Activated T-cell treated with anti-CD3 and anti-CD28 coated beads for 4 hours (primary cell): ENCODE results near the gene GALR2.

ENCODE experiments used
- DNase-seq: peaks from one replicate; pipeline ENCODE4 v3.0.0-alpha.2; 2020

The GALR2 gene

DNA sequence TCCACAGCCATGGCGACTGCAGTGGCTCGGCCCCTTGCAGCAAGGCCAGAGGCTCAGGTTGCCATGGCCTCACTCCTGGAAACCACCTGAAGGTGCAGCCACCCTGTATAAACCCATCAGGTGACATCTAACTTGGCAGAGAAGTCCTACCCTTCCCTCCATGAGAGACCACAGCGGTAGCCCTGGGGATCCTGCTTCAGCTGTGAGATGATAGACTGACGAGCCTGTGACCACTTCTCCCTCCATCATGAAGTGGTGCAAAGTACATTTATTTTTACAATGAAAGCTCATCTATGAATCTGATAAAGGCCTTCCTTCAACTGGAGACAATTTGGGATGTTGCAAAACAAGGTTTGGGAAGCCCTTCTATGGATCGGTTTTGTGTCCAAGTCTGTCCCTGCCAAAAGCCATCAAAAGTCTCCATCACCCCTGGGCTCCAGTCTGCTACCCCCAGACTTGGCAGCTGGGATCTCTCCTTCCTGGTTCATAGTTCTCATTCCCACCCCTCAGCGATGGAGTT lies 6.2 kb downstream of the GALR2 start:
- DNase-seq, result no peak

DNA sequence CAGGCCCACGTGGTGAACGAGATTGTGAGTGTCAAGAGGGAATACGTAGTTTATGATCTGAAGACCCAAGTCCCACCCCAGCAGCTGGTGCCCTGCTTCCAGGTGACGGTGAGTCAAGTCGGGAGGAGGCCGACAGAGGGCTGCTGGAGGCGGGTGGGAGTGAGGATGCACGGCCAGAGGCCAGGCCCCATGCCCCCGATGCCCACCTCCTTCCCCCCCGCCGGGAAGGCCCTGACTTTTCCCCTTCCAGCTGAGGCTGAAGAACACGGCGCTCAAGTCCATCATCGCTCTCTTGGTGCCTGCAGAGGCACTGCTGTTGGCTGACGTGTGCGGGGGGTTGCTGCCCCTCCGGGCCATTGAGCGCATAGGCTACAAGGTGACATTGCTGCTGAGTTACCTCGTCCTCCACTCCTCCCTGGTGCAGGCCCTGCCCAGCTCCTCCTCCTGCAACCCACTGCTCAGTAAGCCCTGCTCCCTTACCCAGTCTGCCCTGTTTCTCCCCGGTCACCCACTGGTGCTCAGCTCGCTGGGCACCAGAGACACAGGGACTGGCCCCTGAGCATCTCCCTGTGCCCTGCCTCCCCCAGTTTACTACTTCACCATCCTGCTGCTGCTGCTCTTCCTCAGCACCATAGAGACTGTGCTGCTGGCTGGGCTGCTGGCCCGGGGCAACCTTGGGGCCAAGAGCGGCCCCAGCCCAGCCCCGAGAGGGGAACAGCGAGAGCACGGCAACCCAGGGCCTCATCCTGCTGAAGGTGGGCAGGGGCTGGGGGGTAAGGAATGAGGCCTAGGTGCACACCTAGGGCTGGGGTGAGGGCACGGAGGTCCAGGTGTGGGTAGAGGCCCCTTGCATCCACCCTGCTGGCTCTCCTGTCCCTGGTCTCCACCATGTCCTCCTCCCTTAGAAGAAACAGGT lies 7.0 kb downstream of the GALR2 start:
- DNase-seq, result no peak

DNA sequence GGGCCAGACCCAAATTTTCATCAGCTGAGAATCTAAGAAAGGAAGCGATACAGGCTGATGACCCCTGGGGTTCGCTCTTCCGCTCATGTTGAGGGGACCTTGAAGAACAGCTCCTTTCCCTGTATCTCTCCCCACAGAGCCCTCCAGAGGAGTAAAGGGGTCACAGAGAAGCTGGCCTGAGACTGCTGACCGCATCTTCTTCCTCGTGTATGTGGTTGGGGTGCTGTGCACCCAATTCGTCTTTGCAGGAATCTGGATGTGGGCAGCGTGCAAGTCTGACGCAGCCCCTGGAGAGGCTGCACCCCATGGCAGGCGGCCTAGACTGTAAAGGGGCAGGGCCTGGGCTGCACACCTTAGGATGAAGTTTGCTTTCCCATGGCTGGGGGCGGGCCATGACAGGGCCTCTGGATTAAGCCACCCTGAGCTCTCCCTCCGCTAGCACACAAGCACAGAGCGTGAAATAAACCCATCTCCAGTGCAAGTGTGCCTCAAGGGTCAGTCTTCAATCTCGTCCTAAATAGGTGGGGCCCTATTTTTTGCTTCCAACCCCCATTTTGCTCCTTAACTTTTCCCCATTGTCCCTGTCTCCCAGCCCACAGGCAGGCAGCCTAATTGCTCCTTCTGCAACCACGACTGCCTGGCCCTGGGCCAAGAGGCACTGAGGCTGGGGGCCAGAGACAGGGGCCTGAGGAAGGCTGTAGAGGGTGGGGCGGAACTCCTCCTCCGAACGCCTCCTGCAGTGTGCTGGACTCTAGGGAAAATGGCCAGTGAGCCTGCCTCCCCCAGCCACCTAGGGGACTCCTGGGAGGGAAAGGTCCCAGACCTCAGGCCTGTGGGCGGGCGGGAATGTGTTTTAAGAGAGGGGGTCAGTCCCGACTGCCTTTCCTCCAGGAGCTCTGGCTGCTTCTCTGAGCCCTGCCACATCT lies 8.0 kb downstream of the GALR2 start:
- DNase-seq, result no peak

DNA sequence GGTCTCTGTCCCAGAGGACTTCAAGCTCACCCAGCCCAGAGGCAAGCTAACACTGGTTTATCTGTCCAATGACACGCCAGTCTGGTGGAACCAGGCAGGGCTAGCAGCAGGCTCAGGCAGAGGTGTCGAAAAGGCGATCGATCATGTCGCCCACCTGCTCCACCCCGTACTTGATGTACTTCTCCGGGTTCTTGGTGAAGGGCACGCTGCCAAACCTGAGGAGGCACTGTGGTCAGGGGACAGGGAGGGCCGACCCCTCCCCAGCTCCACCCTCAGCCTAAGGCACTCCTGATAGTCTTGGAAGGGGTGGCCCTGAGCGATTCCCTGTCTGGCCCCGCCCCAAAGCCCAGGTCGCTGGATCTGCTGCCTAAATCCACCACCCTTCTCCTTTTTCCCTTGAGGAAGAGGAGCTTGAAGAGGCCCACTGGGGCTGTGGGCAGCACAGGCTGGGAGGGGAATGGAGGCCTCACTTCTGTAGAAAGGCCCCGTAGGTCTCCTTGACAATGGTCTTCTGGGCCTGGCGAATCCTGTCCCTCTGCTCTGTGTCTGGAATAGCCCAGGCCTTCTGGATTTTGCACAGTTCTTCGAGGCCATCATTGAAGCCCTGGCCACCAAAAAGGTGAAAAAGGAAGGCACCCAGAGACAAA lies 9.1 kb downstream of the GALR2 start:
- DNase-seq, result no peak

DNA sequence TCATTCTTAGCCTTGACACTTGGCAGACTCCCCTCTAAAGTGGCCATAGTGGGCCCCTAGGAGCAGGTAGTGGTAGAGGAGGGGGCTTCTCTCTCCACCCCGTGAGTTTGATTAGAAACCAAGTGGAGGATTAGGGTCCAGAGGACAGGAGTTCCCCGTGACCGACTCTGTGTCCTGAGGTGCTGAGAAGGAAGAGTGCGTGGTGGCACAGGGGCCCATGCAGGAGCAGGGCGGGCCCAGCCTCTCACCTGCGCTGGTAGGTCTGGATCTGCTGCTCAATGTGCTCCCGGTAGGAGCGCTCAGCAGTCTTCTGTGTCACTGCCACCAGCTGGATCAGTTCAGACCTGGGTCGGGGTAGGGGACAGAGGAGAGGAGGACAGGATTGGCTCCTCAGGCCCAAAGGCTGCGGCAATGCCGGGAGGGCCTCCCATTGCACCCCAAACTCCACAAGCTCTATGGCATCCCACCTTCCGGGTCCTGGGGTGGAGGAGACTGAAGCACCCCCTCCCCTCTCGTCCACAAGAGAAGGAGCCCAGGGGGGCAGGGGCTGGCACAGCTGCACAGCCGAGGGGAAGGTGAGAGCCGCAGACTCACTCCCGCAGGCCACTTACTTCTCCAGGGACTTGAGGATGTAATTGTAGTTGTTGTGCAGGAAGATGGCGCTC lies 10.6 kb downstream of the GALR2 start:
- no peak for DNase-seq

DNA sequence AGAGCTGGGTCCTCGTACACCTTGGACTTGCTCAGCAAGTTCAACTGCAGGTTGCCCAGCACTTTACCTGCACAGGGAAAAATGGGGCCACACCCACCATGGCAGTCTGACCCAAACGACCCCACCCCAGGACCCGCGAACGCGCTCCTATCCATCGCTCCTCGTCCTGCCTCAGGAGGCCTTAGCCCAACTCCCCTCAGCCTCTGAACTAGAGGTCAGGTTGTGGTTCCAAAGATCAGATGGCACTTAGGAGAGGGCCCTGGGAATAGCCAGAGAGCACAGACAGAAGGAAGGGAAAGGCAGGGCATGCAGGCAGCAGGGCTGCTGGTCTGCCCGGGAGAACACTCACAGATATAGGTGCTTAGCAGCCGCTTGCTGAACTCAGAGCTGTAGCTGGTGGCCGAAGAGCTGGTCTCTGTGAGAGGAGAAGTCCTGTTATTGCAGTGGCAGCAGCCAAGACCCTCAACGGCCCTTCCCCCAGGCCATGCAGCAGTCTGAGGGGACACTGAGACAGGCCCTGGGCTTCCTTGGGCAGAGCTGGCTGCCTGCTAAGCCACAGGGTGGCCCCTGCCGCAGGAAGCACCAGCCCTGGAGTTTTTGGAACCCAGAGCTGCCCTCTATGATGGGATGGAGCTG lies 11.3 kb downstream of the GALR2 start:
- no peak for DNase-seq

DNA sequence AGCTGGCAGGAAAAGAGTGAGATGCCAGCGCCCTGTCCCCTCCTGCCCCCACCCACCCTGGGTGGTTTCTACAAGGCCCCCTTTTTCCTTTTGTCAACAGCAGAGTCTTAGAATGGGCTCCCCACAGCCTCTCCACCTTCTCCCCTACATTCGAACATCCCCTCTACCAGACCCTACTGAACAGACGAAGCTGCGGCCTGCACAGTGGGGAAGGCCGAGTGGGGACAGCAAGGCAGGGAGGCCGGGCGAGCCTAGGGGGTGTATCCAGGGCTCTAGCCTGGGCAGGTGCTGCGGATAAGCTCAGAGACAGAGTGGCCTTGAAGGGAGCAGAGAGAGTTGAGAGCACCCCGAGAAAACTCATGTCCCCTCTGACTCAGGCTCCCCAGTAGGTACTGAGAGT lies 11.8 kb downstream of the GALR2 start:
- no peak for DNase-seq

DNA sequence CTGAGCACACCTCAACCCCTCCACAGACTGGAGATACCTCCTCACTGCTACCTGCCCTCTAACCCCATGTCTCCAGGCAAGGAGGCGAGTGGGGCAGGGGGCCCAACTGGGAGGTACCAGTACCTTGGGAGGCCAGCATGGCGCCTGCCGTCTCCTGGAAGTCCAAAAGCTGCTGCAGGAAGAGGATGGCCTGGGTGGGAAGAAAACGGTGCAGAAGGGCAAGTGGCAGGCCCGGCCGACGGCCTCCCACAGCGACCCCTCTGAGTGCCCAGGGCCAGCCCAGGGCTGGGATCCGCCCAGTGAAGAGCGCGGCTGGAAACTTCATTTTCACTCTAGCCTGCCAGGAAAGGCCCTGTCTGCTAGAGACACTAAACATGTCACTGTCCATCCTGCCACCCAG lies 12.9 kb downstream of the GALR2 start:
- DNase-seq, result no peak

DNA sequence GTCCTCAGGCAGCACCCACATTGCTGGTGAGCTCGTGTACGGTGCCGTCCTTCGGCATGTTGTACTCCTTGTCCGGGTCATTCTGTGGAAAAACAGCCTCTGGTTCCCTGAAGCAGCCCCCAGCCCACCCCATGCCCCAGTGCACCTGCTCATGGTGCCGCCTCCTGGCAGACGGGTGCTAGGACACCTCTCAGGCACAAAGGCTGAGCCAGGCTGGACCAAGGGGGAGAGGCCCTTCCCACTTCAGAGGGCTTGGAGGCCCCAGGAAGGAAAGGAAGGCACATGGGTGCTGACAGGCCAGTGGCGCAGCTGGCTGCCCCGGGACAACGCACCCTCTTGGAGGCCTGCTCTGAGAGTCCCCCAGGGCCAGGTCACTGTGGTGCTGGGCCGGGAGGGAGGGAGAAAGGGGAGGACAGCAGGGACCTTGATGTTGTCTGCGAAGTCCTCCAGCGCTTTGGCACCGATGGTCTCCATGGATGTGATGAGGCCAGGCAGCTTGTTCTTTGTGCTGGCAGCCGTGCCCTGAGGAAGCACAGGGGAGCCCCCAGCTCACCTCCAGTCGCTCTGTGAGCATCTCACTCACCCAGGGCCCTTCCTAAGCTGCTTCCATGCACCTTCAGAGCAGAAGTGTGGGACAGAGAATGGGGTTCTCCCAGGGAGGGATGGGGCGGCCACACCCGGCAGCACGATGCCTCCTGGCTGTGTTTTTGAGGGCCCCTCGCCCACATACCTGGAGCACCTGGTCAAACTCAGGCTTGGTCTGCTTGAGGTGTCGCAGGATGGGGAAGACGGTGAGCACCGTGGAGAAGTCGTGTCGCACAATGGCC lies 13.7 kb downstream of the GALR2 start:
- DNase-seq, result no peak

DNA sequence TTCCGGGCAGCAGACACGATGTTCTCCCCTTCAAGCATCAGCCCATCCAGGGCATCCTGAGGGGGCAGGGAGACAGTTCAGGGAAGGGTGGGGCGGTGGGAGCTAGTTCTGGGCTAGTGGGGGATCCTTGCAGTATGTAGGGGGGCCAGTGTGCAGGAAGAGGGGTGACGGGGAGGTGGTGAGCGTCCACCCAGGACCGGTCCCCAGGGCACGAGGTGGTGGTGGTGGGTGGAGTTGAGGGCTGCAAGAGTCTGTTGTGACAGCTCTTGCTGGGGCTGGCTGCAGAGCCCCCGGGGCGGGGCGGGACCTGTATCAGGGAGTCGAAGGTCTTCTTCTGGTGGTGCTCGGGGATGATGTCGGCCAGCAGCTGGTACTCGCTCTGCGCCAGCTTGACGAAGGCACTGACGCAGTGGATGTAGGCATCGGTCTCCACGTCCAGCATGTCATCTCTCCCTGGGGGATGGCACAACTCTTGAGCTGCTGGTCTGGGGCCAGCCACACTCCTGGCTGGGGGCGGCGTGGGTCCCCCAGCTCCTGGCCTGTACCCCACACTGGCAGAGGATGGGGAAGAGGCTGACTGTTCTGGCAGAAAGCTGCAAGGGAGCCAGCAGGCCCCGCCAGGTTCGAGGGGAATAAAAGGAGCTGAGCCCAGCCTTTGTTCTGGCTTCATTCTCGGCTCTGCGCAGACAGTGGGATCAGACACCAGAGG lies 14.4 kb downstream of the GALR2 start:
- no peak for DNase-seq

DNA sequence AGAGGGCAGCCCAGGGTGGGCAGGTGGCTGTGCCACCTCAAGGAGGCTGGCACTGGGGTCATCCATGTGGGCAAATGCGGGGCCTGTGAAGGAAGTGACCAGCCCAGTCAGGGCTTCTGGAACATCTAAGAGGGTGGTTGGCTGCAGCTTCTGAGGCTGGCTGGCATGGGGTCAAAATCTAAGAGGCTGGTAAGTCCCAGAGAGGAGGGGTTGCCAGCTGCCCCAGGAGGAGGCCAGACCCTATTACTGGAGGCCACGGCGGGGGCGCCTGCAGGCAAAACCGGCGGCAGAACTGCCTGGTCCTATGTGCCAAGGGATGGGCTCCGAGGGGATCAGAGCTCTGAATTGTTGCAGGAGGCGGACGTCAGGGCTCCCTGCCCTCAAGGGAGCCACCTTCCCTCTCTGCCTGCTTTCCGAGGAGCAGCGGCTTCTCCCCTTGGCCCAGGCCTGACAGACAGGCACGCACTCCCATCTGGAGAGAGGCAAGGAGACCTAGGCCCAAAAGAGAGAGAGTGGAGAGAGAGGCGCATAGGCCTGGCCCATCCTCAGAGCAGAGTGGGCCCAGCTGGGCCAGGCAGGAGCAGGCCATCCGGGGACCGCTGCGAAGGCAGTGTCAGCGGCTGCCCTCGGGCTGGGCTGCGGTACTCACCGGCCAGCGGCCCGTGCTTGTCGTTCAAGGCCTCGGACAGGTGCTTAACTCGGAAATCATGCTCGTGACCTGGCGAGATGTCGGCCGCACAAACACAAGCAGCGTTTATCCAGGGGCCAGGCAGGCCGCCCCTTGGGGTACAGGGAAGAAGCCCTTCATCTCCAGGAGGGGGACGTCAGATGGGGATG lies 15.3 kb downstream of the GALR2 start:
- DNase-seq, result no peak

DNA sequence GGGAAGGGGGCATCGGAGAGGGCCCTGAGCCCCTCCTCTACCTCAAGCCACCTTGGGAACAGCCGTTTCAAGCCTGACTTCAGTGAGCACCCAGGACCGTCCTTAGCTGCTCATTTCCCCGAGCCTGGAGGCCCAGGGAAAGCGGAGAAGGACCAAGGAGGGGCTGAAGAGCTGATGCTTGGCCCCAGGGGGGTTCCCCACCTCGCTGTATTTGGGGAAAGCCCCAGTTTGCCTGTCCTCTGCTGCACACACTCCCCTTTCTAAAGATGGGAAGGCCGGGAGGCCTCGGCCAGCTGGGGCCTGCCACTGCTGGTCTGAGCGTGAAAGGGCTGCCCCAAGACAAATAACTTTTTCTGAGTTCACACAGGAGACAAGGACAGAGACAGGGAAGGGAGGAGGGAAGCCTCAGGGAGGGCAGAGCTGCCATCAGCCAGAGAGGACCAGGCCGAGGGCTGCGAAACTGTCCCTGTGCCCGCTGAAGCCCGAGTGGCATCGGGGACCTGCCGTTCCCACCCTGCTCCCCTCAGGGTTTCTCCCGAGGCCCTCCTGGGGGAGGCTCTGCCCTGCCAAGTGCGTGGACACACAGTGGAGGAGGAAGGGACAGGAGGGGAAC lies 16.0 kb downstream of the GALR2 start:
- DNase-seq, result no peak

DNA sequence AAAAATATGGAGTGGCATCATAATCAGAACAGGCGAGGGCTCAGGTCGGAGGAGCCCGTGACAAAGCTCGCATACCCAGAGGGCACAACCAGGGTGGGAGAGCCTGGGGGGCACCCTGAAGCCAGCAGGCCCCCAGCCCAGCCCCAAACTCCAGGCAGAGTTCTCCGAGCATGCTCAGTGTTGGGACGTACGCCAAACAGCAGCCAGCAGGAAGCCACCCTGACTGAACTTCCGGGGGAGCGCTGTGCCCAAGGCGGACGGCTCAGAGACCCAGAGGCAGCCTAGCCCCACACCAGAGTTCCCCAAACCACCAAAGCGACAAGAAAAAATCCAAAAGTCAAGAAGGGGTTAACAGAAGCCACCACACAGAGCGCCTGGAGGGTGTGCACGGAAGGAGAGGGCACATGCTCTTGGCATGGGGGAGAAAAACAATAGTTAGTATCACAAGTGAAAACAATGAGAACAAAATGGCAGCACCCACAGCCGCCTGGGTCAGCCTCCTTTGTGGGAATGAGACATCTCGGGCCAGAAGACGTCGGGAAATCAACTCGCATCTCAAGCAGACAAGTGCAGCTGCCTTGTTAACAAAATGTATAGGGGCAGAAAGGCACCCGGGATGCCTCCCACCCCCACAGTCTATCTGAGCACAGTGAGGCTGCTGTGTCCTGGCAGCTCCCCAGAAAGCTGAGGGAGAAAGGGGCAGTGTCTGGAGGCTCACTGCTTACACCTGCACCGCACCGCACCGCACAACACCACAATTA lies 17.1 kb downstream of the GALR2 start:
- no peak for DNase-seq

DNA sequence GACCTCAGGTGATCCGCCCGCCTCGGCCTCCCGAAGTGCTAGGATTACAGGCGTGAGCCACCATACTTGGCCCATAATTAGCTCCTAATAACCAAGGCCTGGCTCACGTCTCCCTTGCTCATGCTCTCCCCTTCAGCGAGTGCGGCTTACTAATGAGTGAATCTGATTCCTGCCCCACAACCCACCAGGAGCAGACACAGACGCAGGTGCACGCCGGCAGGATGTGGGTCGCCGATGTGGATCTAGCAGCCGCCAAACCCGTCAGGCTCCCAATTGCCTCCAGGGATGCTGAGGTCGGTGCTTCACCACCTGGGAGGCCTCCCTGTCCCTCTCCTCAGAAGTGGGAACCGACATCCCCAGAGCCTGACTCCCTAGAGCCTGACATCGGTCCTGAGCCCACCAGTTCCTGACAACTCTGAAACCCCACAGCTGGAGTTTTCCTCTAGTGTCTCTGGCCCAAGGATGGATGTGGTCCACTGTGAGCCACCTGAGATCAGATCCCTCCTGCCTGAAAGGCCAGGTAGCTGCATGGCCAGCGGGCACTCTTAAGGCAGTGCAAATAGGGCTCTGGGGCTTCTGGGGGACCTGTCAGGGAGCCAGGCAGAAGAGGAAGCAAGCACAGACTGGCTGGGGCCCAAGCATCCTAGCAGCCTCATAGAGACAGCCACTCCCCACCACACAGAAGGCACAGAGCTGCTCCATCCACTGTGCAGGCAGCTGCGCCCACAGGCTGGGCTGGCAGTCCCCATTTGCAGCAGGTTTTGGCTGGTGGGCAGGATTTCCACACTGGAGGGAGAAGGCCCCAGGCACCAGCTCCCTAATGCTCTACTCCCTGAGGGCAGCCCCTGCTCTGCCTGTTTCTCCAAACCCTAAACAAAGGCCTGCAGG lies 18.2 kb downstream of the GALR2 start:
- no peak for DNase-seq

DNA sequence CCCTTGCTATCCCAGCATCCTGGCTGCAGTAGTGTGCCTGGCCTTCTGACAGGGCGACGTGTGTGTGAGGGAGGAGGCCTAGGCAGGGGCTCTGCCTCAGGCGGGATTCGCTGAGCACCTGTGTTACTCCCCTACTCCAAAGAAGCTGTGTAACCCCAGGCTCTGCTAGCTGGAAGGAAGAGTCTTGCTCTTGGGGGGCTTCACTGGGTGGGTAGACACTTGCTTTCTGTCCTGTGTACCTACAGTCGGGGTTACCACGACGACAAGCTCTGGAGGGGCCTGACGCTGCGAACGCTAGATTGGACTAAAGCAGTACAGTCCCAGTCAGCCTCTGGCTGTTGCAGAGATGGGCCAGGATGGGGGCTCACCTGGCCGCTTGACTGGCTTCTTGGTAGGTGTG lies 19.5 kb downstream of the GALR2 start:
- DNase-seq, result no peak

DNA sequence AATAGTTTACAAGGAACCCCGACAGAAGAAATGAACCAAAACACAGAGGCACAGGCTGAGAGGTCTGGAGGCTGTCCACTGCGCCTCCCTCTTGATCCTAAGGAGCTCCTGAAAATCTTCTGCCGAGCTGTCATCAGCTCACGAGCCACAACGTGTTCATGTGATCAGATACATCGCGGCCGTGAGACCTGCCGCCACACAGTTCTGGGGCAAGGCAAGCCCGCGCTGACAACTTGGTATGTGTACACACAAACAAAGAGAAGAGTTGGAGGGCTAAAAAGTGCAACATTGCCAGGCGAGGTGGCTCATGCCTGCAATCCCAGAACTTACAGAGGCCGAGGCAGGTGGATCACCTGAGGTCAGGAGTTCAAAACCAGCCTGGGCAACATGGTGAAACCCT lies 21.4 kb downstream of the GALR2 start:
- no peak for DNase-seq

DNA sequence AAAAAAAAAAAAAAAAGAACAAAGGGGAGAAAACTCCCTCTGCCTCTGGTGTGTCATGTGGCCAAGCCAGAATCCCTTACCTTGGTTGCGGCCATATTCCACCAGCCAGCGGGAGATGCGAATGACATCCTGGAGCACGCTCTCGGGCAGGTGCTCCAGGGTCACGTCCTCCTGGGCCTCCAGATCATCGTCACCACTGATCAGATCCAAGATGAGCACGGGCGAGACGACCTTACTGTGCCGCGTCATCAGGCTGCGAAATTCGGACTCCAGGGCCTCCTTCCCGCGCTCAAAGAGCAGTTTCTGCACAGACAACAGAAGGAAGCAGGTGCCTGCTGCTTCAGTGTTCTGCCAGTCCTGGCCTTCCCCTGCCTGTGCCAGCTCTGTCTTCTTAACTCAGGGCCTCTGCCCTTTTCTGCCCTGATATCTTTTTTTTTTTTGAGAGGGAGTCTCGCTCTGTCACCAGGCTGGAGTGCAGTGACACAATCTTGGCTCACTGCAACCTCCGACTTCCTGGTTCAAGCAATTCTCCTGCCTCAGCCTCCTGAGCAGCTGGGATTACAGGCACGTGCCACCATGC lies 23.2 kb downstream of the GALR2 start:
- DNase-seq, result no peak
